Psoas muscle (tissue), 8 donors: Measurements from ENCODE around the gene TBC1D22A. TPM values are rescaled to one million over a fixed set of nuclear protein-coding genes. Genes with fewer than 3 reads are reported as not detected.

Experiments
- ATAC-seq, 4 donors: fragments of 200-7000 bp; cut with Tn5 transposase; one replicate each; pipeline ENCODE4 v1.9.1; 2020; ENCODE audit warnings: moderate library complexity in 3 of 4, mild to moderate bottlenecking in 2 of 4
- DNase-seq, 2 donors: peaks; one replicate each; pipeline ENCODE4 v3.0.0-alpha.2; 2020
- H3K27ac ChIP-seq: fragments of 200-600 bp; one replicate; pipeline ENCODE4 v1.8.0; 2022
- H3K27me3 ChIP-seq, 3 donors: fragments of 200-600 bp in 1 of 3; one replicate each; pipeline versions ENCODE4 v1.6.1 to v1.8.0; 2013 to 2022; ENCODE audit warnings: low read length in 2 of 3, mild to moderate bottlenecking in 2 of 3, moderate library complexity in 1 of 3; ENCODE audit not compliant: insufficient read depth in 3 of 3
- H3K36me3 ChIP-seq, 2 donors: fragments of 200-600 bp in 1 of 2; one replicate each; pipeline versions ENCODE4 v1.6.1 to v1.8.0; 2013 to 2022; ENCODE audit warnings: low read depth in 1 of 2, mild to moderate bottlenecking in 1 of 2, moderate library complexity in 1 of 2; ENCODE audit not compliant: insufficient read depth in 1 of 2
- H3K4me1 ChIP-seq: fragments of 200-600 bp; one replicate; pipeline ENCODE4 v1.8.0; 2022
- H3K4me3 ChIP-seq: fragments of 200-600 bp; one replicate; pipeline ENCODE4 v1.8.0; 2022; ENCODE audit warnings: mild to moderate bottlenecking
- H3K9me3 ChIP-seq: fragments of 200-600 bp; one replicate; pipeline ENCODE4 v1.8.0; 2022
- CTCF ChIP-seq: fragments of 200-600 bp; IDR thresholded peaks from one replicate; pipeline ENCODE4 v1.8.0; 2022; ENCODE audit warnings: antibody characterized with exemption
- WGBS, 3 donors: extraction: QIAGEN DNeasy Blood & Tissue Kit; methylation state at CpG; one replicate each; pipeline versions ENCODE4 v1.1.6 to v1.1.7; 2013; 5-methylcytosine and 5-hydroxymethylcytosine counted together
- intact Hi-C, 2 donors: fragments of 100-400 bp; cut with DNase I; formaldehyde crosslinking; loops; one replicate each; pipeline versions ENCODE4 v1.11.0 to v1.14.2; 2022
- polyA plus RNA-seq, 3 donors: library from polyadenylated mRNA; stranded (reverse); fragments of 200-250 nt; gene quantifications; one replicate each; pipeline ENCODE4 v1.2.3, GENCODE V29; 2013
- total RNA-seq, 4 donors: library from RNA; stranded (reverse); fragmentation: NEBNext Ultra II Directional in 2 of 4; extraction: Animal tissue kit (Norgen Biotek cat#: 25700) in 2 of 4; gene quantifications; one replicate each; pipeline versions ENCODE4 v1.2.1 to v1.2.4, GENCODE V29; 2021 to 2023
- donor health status: healthy with polysubstance abuse.
- donor health status: DM: no; HTN: no; CAD: no; lungs with moderate emphysema.
- donor health status: Bipolar disorder and iron deficiency.
- donor health status: healthy.
- donor health status: DM: yes; HTN: yes; CAD: no.
- donor health status: DM: no; HTN: no; CAD: no.
- donor health status: DM: no; HTN: no; CAD: no.
- donor health status: DM: yes; HTN: yes; CAD: no.

TBC1D22A gene
- total and polyA plus RNA-seq, 7 donors = 11.7 to 25.0 (median 18.9) TPM

- WGBS, 3 donors = 86% methylated on average over 21 to 22 of the region's 22 CpGs
- ATAC-seq = no peak
These were observed 269.9 kb downstream of the TBC1D22A start for GRCh38 chr22:47032091-47032943.

GRCh38 chr22:47032956-47033647 is 270.7 kb downstream of the TBC1D22A start:
- Histone ChIP-seq H3K27ac (no peak overlapping the region), H3K36me3 (no peaks in the 10 kb centered on the region), H3K4me3 (no peak overlapping the region), H3K27me3 (no peaks in the 10 kb centered on the region), H3K9me3 (no peaks in the 10 kb centered on the region), H3K4me1 (no peaks in the 10 kb centered on the region)
- no peak for TF ChIP-seq CTCF
- 82 to 88% (median 85%) methylated on average over 15 of the region's 15 CpGs for WGBS, 3 donors
- ATAC-seq (no peak), DNase-seq (peak in 1 of 2 donors; percentile 38)
- intact Hi-C loops = no loop called here

More at GRCh38 chr22:47032091-47032943, 269.9 kb downstream of the TBC1D22A start:
- intact Hi-C loops = no loop called here
- H3K27me3 ChIP-seq = no peaks in the 10 kb centered on the region
- no peaks in the 10 kb centered on the region for H3K36me3 ChIP-seq
- no peaks in the 10 kb centered on the region for H3K4me1 ChIP-seq
- H3K9me3 ChIP-seq = no peaks in the 10 kb centered on the region
- peak; percentile 14 to 36 for DNase-seq
- no peak overlapping the region for H3K4me3 ChIP-seq
- no peak overlapping the region for H3K27ac ChIP-seq
- TF ChIP-seq CTCF = no peak

GRCh38 chr22:47033648-47034000 is 271.2 kb downstream of the TBC1D22A start:
- WGBS, 3 donors = 85 to 89% (median 88%) methylated on average over 11 of the region's 11 CpGs
- ATAC-seq (no peak), DNase-seq (peak in 1 of 2 donors; percentile 42)
- H3K27me3 ChIP-seq = no peaks in the 10 kb centered on the region
- intact Hi-C loops = no loop called here
- H3K9me3 ChIP-seq = no peaks in the 10 kb centered on the region
- H3K27ac ChIP-seq = no peak overlapping the region
- TF ChIP-seq CTCF = no peak
- H3K4me3 ChIP-seq = no peak overlapping the region
- no peaks in the 10 kb centered on the region for H3K36me3 ChIP-seq
- H3K4me1 ChIP-seq = no peaks in the 10 kb centered on the region

GRCh38 chr22:47034076-47034808 is 271.8 kb downstream of the TBC1D22A start:
- H3K4me3 ChIP-seq = no peak overlapping the region
- H3K27me3 ChIP-seq = no peaks in the 10 kb centered on the region
- WGBS, 3 donors = 79 to 82% (median 79%) methylated on average over 21 of the region's 21 CpGs
- ATAC-seq (no peak), DNase-seq (peak in 1 of 2 donors; percentile 12)
- H3K27ac ChIP-seq = no peak overlapping the region
- H3K4me1 ChIP-seq = no peaks in the 10 kb centered on the region
- no peaks in the 10 kb centered on the region for H3K9me3 ChIP-seq
- intact Hi-C loops = no loop called here
- no peak for TF ChIP-seq CTCF
- H3K36me3 ChIP-seq = no peaks in the 10 kb centered on the region
